Pancreas (tissue), 10 donors: Measurements from ENCODE around the gene PTPN23. TPM values are rescaled to one million over a fixed set of nuclear protein-coding genes. Genes with fewer than 3 reads are reported as not detected.

Experiments
- ATAC-seq, 4 donors: fragments of 200-7000 bp; cut with Tn5 transposase; one replicate each; pipeline versions ENCODE4 v1.8.0 to v1.9.1; 2020; ENCODE audit warnings: mild to moderate bottlenecking in 4 of 4, moderate library complexity in 4 of 4
- DNase-seq, 6 donors: peaks; one replicate each; pipeline ENCODE4 v3.0.0-alpha.2; 2020
- FAIRE-seq: peaks from 2 replicates; lab custom pipeline; 2012; peaks lifted over from hg19 to GRCh38; lab: Jason Lieb, UNC
- H3K27ac ChIP-seq, 4 donors: fragments of 200-600 bp; sonication (generic); 1 replicate in 3 of 4; 2 replicates in 1 of 4; pipeline versions ENCODE4 v1.5.0 to v1.8.0; 2020
- H3K27me3 ChIP-seq, 4 donors: fragments of 200-600 bp; one replicate each; pipeline ENCODE4 v1.8.0; 2021
- H3K36me3 ChIP-seq, 3 donors: fragments of 200-600 bp; sonication (generic) in 1 of 3; one replicate each; pipeline versions ENCODE4 v1.5.0 to v1.8.0; 2020 to 2021
- H3K4me1 ChIP-seq, 3 donors: fragments of 200-600 bp; one replicate each; pipeline ENCODE4 v1.8.0; 2021
- H3K4me3 ChIP-seq, 4 donors: fragments of 200-600 bp; sonication (generic) in 2 of 4; one replicate each; pipeline versions ENCODE4 v1.5.0 to v1.8.0; 2020 to 2021
- H3K9me3 ChIP-seq, 4 donors: fragments of 200-600 bp; one replicate each; pipeline ENCODE4 v1.8.0; 2021
- WGBS, 2 donors: extraction: QIAGEN DNeasy Blood & Tissue Kit; methylation state at CpG; one replicate each; pipeline ENCODE4 v1.1.7; 2013; 5-methylcytosine and 5-hydroxymethylcytosine counted together
- intact Hi-C, 3 donors: fragments of 100-400 bp; cut with DNase I; formaldehyde crosslinking; loops; one replicate each; pipeline versions ENCODE4 v1.11.1 to v1.14.2; 2022
- polyA plus RNA-seq, 2 donors: library from polyadenylated mRNA; stranded (reverse); fragments of 200-250 nt; gene quantifications; one replicate each; pipeline ENCODE4 v1.2.3, GENCODE V29; 2013
- total RNA-seq, 6 donors: library from RNA; stranded (reverse); fragmentation: NEBNext Ultra II Directional in 4 of 6; extraction: Animal tissue kit (Norgen Biotek cat#: 25700) in 4 of 6; gene quantifications; one replicate each; pipeline versions ENCODE4 v1.2.1 to v1.2.4, GENCODE V29; 2021 to 2023
- TF ChIP-seq, protein P1 (sequence below), 4 donors: fragments of 200-600 bp; sonication (generic) in 3 of 4; IDR thresholded peaks; one replicate each; pipeline versions ENCODE4 v1.5.0 to v1.8.0; 2021; ENCODE audit warnings: antibody characterized with exemption in 4 of 4
- donor health status: healthy with polysubstance abuse.
- donor health status: DM: no; HTN: no; CAD: no; lungs with moderate emphysema.
- donor health status: DM: no; HTN: no; CAD: no.
- donor health status: control.
- donor health status: control.
- donor health status: Bipolar disorder and iron deficiency.
- donor health status: DM: yes; HTN: yes; CAD: no.
- donor health status: DM: no; HTN: no; CAD: no.
- donor health status: DM: no; HTN: no; CAD: no.
- donor health status: DM: yes; HTN: yes; CAD: no.

The PTPN23 gene
- total and polyA plus RNA-seq, 8 donors: 14.2 to 40.8 (median 21.1) TPM

DNA sequence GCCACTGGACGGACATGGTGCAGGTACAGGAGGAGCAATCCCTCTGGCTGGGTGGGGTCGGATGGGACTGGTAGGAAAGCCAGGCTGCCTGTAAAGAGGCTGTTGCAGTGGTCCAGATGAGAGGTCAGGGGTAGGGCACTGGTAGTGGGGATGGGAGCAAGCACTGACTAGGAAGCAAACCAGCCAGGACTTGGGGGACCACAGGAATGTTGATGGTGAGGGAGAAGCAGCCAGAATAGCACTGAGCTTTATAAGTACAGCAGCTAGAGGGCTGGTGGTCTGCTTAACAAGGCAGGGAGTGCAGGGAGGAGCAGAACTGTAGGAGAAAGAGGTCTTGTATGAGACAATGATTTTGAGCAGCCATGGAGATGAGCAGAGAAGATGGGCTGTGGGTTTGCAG lies 38.7 kb upstream of the PTPN23 start:
- 86 to 89% methylated on average over 2 of the region's 2 CpGs for WGBS, 2 donors
- H3K4me3 ChIP-seq: no peak overlapping the region
- TF ChIP-seq, protein P1, sequence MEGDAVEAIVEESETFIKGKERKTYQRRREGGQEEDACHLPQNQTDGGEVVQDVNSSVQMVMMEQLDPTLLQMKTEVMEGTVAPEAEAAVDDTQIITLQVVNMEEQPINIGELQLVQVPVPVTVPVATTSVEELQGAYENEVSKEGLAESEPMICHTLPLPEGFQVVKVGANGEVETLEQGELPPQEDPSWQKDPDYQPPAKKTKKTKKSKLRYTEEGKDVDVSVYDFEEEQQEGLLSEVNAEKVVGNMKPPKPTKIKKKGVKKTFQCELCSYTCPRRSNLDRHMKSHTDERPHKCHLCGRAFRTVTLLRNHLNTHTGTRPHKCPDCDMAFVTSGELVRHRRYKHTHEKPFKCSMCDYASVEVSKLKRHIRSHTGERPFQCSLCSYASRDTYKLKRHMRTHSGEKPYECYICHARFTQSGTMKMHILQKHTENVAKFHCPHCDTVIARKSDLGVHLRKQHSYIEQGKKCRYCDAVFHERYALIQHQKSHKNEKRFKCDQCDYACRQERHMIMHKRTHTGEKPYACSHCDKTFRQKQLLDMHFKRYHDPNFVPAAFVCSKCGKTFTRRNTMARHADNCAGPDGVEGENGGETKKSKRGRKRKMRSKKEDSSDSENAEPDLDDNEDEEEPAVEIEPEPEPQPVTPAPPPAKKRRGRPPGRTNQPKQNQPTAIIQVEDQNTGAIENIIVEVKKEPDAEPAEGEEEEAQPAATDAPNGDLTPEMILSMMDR (IDR thresholded peaks at IDR 0.05): no peak
- FAIRE-seq (no peak), ATAC-seq (no peak), DNase-seq (no peak)
- H3K27ac ChIP-seq: no peak overlapping the region
- intact Hi-C loops: no loop called here
- no peaks in the 10 kb centered on the region for H3K27me3 ChIP-seq
- peaks cover 0 to 22% (median 0%) of the 10 kb centered on the region in 3 donors for H3K36me3 ChIP-seq
- H3K4me1 ChIP-seq: no peaks in the 10 kb centered on the region
- H3K9me3 ChIP-seq: no peaks in the 10 kb centered on the region

DNA sequence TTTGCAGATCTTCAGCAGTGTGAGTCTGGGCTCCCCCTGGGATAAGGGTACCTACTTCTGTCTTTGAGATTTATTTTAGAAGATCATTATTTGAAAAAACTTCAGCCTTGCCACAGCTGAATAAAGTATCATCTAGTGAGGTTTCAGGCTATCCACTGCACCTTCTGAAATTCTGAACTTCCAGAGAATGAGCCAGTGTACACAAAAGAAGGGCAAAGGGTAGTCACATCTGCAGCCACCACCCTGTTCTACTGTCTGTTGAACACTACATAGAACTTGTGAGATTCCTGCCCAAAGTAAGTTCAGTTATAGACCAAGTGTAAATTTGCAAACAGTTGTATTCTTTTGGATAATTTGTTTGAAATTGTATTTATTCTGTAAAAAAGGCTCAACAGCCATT lies 38.0 kb upstream of the PTPN23 start:
- H3K4me3 ChIP-seq: no peak overlapping the region
- H3K27me3 ChIP-seq: no peaks in the 10 kb centered on the region
- TF ChIP-seq, protein P1 (IDR thresholded peaks at IDR 0.05): no peak
- H3K27ac ChIP-seq: no peak overlapping the region
- ATAC-seq (no peak), DNase-seq (no peak), FAIRE-seq (no peak)
- no peaks in the 10 kb centered on the region for H3K4me1 ChIP-seq
- peaks cover 0 to 16% (median 0%) of the 10 kb centered on the region in 3 donors for H3K36me3 ChIP-seq
- H3K9me3 ChIP-seq: no peaks in the 10 kb centered on the region
- intact Hi-C loops: no loop called here

DNA sequence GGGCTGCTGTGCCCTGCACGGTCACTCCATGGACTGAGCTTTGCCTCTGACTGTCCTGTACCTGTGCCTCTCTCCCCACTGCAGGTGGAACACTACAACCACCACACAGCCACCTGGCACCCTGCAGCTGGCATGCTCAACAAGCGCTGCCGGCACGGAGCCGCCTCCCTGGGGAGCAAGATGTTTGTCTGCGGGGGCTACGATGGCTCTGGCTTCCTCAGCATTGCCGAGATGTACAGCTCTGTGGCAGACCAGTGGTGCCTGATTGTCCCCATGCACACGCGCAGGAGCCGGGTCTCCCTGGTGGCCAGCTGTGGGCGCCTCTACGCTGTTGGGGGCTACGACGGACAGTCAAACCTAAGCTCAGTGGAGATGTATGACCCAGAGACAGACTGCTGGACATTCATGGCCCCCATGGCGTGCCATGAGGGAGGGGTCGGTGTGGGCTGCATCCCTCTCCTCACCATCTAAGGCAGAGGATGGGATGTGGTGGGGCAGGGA lies 37.3 kb upstream of the PTPN23 start:
- Histone ChIP-seq H3K27me3 (no peaks in the 10 kb centered on the region), H3K36me3 (peaks cover 0 to 16% (median 0%) of the 10 kb centered on the region in 3 donors), H3K4me1 (no peaks in the 10 kb centered on the region), H3K4me3 (no peak overlapping the region), H3K27ac (no peak overlapping the region), H3K9me3 (no peaks in the 10 kb centered on the region)
- WGBS, 2 donors: 95 to 97% methylated on average over 17 of the region's 17 CpGs
- intact Hi-C loops: no loop called here
- FAIRE-seq: no peak
- DNase-seq: no peak
- TF ChIP-seq, protein P1 (IDR thresholded peaks at IDR 0.05): no peak
- no peak for ATAC-seq

DNA sequence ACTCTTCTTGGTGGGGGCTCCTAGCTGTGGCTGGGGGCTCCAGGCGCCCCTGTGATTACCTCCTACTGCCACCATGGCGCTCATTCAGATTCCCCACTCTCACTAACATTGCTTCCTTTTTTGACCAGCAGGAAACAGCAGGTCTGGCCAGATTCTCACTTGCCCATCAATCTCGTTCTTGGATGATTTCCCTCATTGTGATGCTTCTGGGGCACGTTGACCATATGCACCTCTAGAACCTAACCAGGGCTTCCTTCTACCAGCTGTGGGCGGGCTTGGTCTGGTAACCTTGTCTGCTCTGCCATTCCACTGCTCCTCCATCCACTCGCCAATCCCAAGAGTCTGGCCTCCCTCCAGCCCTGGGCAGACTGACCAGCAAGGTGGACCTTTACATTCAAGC lies 35.9 kb upstream of the PTPN23 start:
- FAIRE-seq: no peak
- Histone ChIP-seq H3K9me3 (no peaks in the 10 kb centered on the region), H3K36me3 (peaks cover 0 to 16% (median 0%) of the 10 kb centered on the region in 3 donors), H3K27ac (no peak overlapping the region), H3K27me3 (no peaks in the 10 kb centered on the region), H3K4me1 (no peaks in the 10 kb centered on the region), H3K4me3 (no peak overlapping the region)
- WGBS, 2 donors: 77 to 81% methylated on average over 6 of the region's 6 CpGs
- intact Hi-C loops: no loop called here
- TF ChIP-seq, protein P1 (IDR thresholded peaks at IDR 0.05): no peak
- no peak for ATAC-seq
- no peak for DNase-seq

DNA sequence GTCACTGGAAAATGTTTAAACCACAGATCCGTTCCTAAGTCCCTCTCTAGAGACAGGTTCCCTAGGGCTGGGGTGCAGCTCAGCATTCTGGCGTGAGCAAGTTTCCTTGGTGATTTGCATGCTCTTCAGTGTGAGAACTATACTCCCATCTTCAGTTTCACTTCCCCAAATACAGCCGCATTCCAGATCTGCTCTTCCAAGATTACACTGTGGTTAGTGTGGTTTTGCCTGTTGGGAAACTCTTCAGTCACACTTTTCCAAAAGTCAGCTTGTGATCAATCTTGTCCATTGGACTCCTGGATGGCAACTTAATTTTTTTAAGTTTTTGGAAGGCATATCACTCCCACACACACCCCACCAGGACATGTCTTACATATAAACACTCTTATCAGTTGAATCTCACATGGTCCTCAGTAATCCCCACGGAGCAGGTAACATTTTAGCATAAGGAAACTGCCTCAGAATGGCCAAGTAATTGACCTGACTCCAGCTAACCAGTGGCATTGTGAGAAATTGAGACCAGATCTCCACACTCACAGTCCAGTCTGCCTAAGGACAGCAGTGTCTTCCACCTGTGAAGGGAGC lies 33.5 kb upstream of the PTPN23 start:
- intact Hi-C loops: no loop called here
- H3K4me3 ChIP-seq: no peak overlapping the region
- H3K27me3 ChIP-seq: no peaks in the 10 kb centered on the region
- FAIRE-seq (no peak), DNase-seq (no peak), ATAC-seq (peak in 3 of 4 donors; percentile 12 to 71 (median 44))
- no peaks in the 10 kb centered on the region for H3K4me1 ChIP-seq
- WGBS, 2 donors: 80 to 81% methylated on average over 4 of the region's 4 CpGs
- TF ChIP-seq, protein P1 (IDR thresholded peaks at IDR 0.05): no peak
- peaks cover 0 to 16% (median 0%) of the 10 kb centered on the region in 3 donors for H3K36me3 ChIP-seq
- no peaks in the 10 kb centered on the region for H3K9me3 ChIP-seq
- no peak overlapping the region for H3K27ac ChIP-seq
